Spleen (tissue), 7 donors: ENCODE data around the gene CAV1.

Experiments
- POLR2A ChIP-seq, 3 donors: fragments of 450-650 bp; IDR thresholded peaks; one replicate each; pipeline ENCODE4 v1.5.1; 2017; ENCODE audit warnings: antibody characterized with exemption in 3 of 3, mild to moderate bottlenecking in 1 of 3
- TF ChIP-seq, protein P1 (sequence below), 11 experiments: fragments of 200-600 bp in 7 of 11; fragments of 450-650 bp in 4 of 11; sonication (generic) in 4 of 11; IDR thresholded peaks in 8 of 11; conservative IDR thresholded peaks in 3 of 11; 1 replicate in 7 of 11; 2 replicates in 4 of 11; pipeline versions ENCODE4 v1.4.0 to v1.8.0; 2016 to 2021; ENCODE audit warnings: antibody characterized with exemption in 11 of 11, inconsistent platforms in 4 of 11, mild to moderate bottlenecking in 1 of 11
- donor health status: DM: no; HTN: no; CAD: no; lungs with moderate emphysema.
- donor health status: DM: no; HTN: no; CAD: no.
- donor health status: DM: no; HTN: no; CAD: no.

DNA sequence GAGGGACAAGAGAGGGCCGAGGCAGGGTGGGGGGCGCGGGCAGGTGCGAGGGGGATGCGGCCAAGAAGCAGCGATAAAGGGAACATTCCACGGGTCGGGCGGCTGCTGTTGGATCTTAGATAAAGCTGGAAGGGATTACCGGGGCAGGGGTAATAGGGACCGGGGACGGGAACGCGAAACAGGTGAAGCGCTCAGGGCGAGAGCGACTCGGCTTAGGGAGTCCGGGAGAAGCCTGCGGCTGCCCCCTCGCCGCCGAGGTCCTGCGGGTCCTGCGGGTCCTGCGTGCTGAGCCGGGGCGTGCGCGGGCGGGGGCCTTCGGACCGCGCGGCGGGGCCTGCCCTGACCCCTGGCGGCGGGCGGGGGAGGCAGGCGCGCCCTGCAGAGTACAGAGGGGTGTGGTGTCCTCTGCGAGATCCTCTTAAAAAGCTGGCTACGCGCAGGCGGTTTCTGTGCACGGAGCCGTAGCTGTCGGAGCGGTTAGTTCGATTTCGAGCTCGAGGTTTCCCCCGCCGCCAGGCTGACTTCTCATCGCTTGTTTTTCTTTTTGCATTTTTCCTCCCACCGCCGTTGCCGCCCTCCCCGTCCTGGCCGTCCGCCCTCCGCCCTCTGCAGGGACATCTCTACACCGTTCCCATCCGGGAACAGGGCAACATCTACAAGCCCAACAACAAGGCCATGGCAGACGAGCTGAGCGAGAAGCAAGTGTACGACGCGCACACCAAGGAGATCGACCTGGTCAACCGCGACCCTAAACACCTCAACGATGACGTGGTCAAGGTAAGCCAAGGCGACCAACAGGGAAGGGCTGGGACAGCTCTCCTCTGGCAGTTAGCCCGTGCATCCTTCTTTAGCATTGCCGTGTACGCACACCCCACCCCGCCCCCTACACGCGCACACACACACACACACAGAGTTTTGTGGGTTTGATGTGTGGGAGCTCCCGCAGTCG, 1.4 kb downstream of the CAV1 start:
- TF ChIP-seq, protein P1, sequence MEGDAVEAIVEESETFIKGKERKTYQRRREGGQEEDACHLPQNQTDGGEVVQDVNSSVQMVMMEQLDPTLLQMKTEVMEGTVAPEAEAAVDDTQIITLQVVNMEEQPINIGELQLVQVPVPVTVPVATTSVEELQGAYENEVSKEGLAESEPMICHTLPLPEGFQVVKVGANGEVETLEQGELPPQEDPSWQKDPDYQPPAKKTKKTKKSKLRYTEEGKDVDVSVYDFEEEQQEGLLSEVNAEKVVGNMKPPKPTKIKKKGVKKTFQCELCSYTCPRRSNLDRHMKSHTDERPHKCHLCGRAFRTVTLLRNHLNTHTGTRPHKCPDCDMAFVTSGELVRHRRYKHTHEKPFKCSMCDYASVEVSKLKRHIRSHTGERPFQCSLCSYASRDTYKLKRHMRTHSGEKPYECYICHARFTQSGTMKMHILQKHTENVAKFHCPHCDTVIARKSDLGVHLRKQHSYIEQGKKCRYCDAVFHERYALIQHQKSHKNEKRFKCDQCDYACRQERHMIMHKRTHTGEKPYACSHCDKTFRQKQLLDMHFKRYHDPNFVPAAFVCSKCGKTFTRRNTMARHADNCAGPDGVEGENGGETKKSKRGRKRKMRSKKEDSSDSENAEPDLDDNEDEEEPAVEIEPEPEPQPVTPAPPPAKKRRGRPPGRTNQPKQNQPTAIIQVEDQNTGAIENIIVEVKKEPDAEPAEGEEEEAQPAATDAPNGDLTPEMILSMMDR (IDR thresholded peaks at IDR 0.05 in 8 of 11, conservative IDR thresholded peaks at IDR 0.05 in 3 of 11) = peak in 10 of 11 experiments; percentile 19 to 94 (median 86)
- peak in 1 of 3 donors; percentile 66 for TF ChIP-seq POLR2A (IDR thresholded peaks at IDR 0.05)
